Ascending aorta (tissue), 2 donors: ENCODE data around the gene GPR39. TPM values are rescaled to one million over a fixed set of nuclear protein-coding genes. Genes with fewer than 3 reads are reported as not detected.

Experiments
- DNase-seq, 2 donors: peaks; one replicate each; pipeline ENCODE4 v3.0.0-alpha.2; 2019; ENCODE audit warnings: low spot score in 2 of 2
- H3K27ac ChIP-seq, 2 donors: fragments of 200-600 bp; sonication (generic); one replicate each; pipeline ENCODE4 v1.5.1; 2016 to 2017; ENCODE audit warnings: mild to moderate bottlenecking in 1 of 2
- H3K27me3 ChIP-seq: fragments of 200-600 bp; sonication (generic); one replicate; pipeline ENCODE4 v1.5.1; 2017
- H3K36me3 ChIP-seq, 2 donors: fragments of 200-600 bp; sonication (generic); one replicate each; pipeline ENCODE4 v1.5.1; 2016
- H3K4me1 ChIP-seq, 2 donors: fragments of 200-600 bp; sonication (generic); one replicate each; pipeline ENCODE4 v1.5.1; 2016 to 2017; ENCODE audit warnings: mild to moderate bottlenecking in 1 of 2
- H3K4me3 ChIP-seq, 2 donors: fragments of 200-600 bp; sonication (generic); one replicate each; pipeline ENCODE4 v1.5.1; 2016 to 2017; ENCODE audit warnings: mild to moderate bottlenecking in 1 of 2
- H3K9me3 ChIP-seq, 2 donors: fragments of 200-600 bp; sonication (generic); one replicate each; pipeline ENCODE4 v1.5.1; 2016
- intact Hi-C: fragments of 100-400 bp; cut with DNase I; formaldehyde crosslinking; loops from one replicate; pipeline ENCODE4 v1.15.1; 2023
- total RNA-seq: library from RNA; depleted of rRNA; stranded (reverse); fragments of >200 nt; gene quantifications from one replicate; pipeline ENCODE4 v1.1.0, GENCODE V29; 2016
- TF ChIP-seq, protein P1 (sequence below), 3 experiments: fragments of 200-600 bp in 2 of 3; fragments of 450-650 bp in 1 of 3; sonication (generic) in 2 of 3; IDR thresholded peaks; one replicate each; pipeline ENCODE4 v1.5.1; 2016 to 2019; ENCODE audit warnings: antibody characterized with exemption in 3 of 3, mild to moderate bottlenecking in 1 of 3, moderate library complexity in 1 of 3

GPR39 gene
- total RNA-seq, 1 donor from 2014 or later: 0.64 TPM

DNA sequence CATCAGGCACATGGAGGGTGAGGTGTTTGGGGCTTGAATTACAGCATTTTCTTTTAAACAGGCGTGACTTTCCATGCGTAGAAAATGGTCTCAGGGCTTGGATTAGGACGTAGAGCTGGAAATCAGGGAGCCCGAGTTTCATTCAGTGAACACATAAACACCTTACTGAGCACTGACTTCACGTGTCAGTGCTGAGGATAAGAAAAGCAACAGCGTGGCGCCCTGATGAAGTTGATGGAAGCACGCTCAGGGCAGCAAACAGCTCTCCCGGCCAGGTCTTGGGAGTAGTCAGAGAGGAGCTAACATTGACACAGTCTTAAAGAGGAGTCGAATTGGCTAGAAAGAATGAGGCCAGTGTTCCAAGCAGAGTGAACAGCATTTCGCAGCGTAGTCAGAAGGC lies 142.7 kb downstream of the GPR39 start:
- no peak overlapping the region for H3K4me3 ChIP-seq
- TF ChIP-seq, protein P1, sequence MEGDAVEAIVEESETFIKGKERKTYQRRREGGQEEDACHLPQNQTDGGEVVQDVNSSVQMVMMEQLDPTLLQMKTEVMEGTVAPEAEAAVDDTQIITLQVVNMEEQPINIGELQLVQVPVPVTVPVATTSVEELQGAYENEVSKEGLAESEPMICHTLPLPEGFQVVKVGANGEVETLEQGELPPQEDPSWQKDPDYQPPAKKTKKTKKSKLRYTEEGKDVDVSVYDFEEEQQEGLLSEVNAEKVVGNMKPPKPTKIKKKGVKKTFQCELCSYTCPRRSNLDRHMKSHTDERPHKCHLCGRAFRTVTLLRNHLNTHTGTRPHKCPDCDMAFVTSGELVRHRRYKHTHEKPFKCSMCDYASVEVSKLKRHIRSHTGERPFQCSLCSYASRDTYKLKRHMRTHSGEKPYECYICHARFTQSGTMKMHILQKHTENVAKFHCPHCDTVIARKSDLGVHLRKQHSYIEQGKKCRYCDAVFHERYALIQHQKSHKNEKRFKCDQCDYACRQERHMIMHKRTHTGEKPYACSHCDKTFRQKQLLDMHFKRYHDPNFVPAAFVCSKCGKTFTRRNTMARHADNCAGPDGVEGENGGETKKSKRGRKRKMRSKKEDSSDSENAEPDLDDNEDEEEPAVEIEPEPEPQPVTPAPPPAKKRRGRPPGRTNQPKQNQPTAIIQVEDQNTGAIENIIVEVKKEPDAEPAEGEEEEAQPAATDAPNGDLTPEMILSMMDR (IDR thresholded peaks at IDR 0.05): no peak
- H3K27ac ChIP-seq: no peak overlapping the region
- DNase-seq: no peak
- H3K36me3 ChIP-seq: no peaks in the 10 kb centered on the region
- H3K9me3 ChIP-seq: no peaks in the 10 kb centered on the region
- H3K4me1 ChIP-seq: no peaks in the 10 kb centered on the region
- H3K27me3 ChIP-seq: no peaks in the 10 kb centered on the region
- intact Hi-C loops: no loop called here

DNA sequence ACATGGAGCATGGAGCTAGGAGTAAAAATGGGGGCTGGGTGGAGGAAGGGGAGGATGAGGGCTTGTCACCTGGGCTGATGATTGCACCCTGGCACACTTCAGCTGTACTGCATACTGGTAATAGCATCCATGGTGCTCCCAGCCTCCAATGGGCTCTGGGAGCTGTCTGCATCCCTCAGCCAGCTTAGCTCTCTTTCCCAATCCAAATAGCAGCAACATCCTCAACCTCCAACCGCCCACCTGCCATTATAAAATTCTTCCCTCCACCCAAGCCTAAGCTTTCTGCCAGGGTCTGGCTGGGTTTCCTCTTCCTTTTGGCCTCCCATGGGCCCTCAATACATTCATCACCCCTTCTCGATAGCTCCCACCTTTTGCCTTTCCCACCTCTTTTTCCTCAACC lies 143.3 kb downstream of the GPR39 start:
- Histone ChIP-seq H3K4me1 (no peaks in the 10 kb centered on the region), H3K4me3 (no peak overlapping the region), H3K27ac (no peak overlapping the region), H3K9me3 (no peaks in the 10 kb centered on the region), H3K27me3 (no peaks in the 10 kb centered on the region), H3K36me3 (no peaks in the 10 kb centered on the region)
- intact Hi-C loops: no loop called here
- no peak for DNase-seq
- TF ChIP-seq, protein P1 (IDR thresholded peaks at IDR 0.05): no peak

DNA sequence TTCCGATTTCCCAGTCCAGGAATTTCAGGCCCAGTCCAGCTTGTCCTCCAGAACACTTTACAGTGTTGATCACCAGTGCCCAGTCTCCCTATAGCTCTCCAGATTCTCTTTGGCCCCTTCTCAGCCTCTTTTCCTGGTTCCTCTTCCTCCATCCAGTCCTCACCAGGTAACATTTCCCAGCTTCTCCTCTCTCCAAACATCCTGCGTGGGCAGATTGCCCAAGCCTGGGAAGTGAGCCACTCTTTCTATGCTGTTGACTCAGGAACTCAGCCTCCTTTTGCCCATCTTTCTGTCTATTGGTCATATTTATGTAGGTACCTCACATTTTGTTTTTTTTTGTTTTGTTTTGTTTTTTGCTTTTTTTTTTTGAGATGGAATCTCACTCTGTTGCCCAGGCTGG lies 144.0 kb downstream of the GPR39 start:
- no peak overlapping the region for H3K27ac ChIP-seq
- no peak for DNase-seq
- intact Hi-C loops: no loop called here

DNA sequence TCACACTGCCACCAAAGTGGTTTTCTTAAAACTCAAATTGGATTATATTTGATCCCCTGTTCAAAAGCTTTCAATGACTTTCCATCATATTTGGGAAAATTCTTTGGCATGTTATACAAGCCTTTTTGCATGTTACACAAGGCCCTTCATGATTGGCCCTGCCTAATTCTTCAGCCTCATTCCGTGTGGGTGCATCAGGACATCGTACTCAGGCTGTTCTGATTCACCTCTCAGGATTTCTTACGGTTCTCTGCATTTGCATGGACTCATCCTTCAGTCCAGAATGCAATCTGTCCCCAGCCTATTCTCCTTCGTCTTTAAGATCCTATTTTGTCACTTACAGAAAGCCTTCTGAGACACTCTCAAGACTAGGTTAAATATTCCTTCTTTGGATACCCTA lies 145.6 kb downstream of the GPR39 start:
- H3K36me3 ChIP-seq: no peaks in the 10 kb centered on the region
- TF ChIP-seq, protein P1 (IDR thresholded peaks at IDR 0.05): no peak
- H3K4me3 ChIP-seq: no peak overlapping the region
- no peak overlapping the region for H3K27ac ChIP-seq
- no peaks in the 10 kb centered on the region for H3K27me3 ChIP-seq
- DNase-seq: no peak
- H3K4me1 ChIP-seq: no peaks in the 10 kb centered on the region
- no peaks in the 10 kb centered on the region for H3K9me3 ChIP-seq
- intact Hi-C loops: no loop called here

More for the DNA sequence above, 144.0 kb downstream of the GPR39 start:
- TF ChIP-seq, protein P1 (IDR thresholded peaks at IDR 0.05): no peak
- no peak overlapping the region for H3K4me3 ChIP-seq
- H3K36me3 ChIP-seq: no peaks in the 10 kb centered on the region
- H3K4me1 ChIP-seq: no peaks in the 10 kb centered on the region
- H3K9me3 ChIP-seq: no peaks in the 10 kb centered on the region
- H3K27me3 ChIP-seq: no peaks in the 10 kb centered on the region

DNA sequence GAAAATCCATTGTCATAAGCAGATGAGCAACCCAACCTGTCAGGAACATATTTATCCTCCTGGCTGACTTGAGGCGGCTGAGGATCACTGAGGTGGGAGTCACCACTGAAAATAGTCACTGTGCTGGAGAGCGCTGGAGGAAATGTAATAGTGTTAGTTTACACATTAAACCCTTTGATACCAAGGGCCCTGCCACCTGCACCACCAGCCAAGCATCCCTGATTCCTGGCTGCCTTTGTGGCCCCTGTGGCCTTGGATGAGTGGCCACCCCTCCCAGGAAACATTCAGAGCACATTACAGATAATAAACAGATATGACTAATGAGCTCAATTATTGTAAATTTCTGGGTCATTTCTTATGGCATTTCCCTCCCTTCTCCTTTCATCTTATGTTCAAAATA lies 147.5 kb downstream of the GPR39 start:
- no peaks in the 10 kb centered on the region for H3K36me3 ChIP-seq
- DNase-seq: no peak
- H3K27me3 ChIP-seq: no peaks in the 10 kb centered on the region
- H3K9me3 ChIP-seq: no peaks in the 10 kb centered on the region
- intact Hi-C loops: no loop called here
- no peak overlapping the region for H3K4me3 ChIP-seq
- TF ChIP-seq, protein P1 (IDR thresholded peaks at IDR 0.05): no peak
- H3K4me1 ChIP-seq: no peaks in the 10 kb centered on the region
- no peak overlapping the region for H3K27ac ChIP-seq

DNA sequence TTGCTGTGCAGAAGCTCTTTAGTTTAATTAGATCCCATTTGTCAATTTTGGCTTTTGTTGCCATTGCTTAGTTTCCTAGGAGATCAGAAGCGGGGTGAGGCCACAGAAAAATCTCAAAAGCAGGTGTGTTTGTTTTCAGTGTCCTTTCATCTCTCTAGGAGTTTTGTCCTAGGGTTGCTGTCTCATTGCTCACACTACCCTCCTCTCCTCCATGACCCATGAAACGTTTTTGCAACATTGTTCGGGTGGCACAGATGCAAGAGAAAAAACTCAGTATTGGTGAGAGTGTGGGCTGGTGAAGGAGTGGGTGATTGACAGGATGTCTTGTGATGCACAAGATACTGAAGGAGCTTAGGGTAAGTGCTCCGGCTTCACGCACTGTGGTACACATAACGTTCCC lies 149.8 kb downstream of the GPR39 start:
- Histone ChIP-seq H3K27me3 (no peaks in the 10 kb centered on the region), H3K4me1 (no peaks in the 10 kb centered on the region), H3K27ac (no peak overlapping the region), H3K36me3 (no peaks in the 10 kb centered on the region), H3K9me3 (no peaks in the 10 kb centered on the region), H3K4me3 (no peak overlapping the region)
- DNase-seq: no peak
- intact Hi-C loops: no loop called here
- TF ChIP-seq, protein P1 (IDR thresholded peaks at IDR 0.05): no peak
